HCT116 (cell line): ENCODE results near the gene ITGBL1. TPM values are rescaled to one million over a fixed set of nuclear protein-coding genes. Genes with fewer than 3 reads are reported as not detected.

ENCODE experiments used
- ATAC-seq: fragments of 200-7000 bp; cut with Tn5 transposase; 2 replicates; pipeline ENCODE4 v1.9.1; 2020; ENCODE audit warnings: mild to moderate bottlenecking, moderate library complexity
- BruUV-seq: library from RNA; stranded (reverse); fragments of 400-500 nt; replicated peaks from 2 replicates; lab custom pipeline; 2021; lab: Mats Ljungman, UMichigan
- CTCF ChIA-PET: fragments of 300-600 bp; sonication (Branson Sonifier 250); formaldehyde crosslinking; loops from one replicate; lab custom pipeline; 2021; ENCODE audit warnings: antibody characterized with exemption; lab: Charles Lee
- POLR2A ChIA-PET: fragments of 300-600, 350-600 bp; sonication (Branson Sonifier 250); formaldehyde crosslinking; loops from one replicate; lab custom pipeline; 2021; ENCODE audit warnings: antibody characterized with exemption; lab: Charles Lee
- RAD21 ChIA-PET, 2 experiments: fragments of 300-600 bp; sonication (Branson Sonifier 250); formaldehyde crosslinking; loops; one replicate each; lab custom pipeline; 2023; ENCODE audit warnings: low total read pairs in 2 of 2; ENCODE audit not compliant: uncharacterized antibody in 2 of 2, unreplicated experiment in 2 of 2, low non-redundant PET in 1 of 2; lab: Charles Lee
- DNase-seq: peaks from one replicate; pipeline ENCODE4 v3.0.0-alpha.2; 2010; ENCODE audit warnings: low read depth, low spot score
- H2AFZ ChIP-seq: fragments of 200-600 bp; shearing (Covaris generic), sonication (generic); 2 replicates; pipeline ENCODE4 v1.6.1; 2017; ENCODE audit warnings: low read depth, mixed run types, mixed read lengths, antibody characterized with exemption, low read length; ENCODE audit not compliant: poor library complexity, severe bottlenecking
- H3K27ac ChIP-seq: 2 replicates; pipeline ENCODE4 v1.5.1; 2012; ENCODE audit warnings: low read depth, low read length
- H3K27me3 ChIP-seq: fragments of 200-600 bp; sonication (generic); 2 replicates; pipeline ENCODE4 v1.6.1; 2016; ENCODE audit warnings: mixed run types, low read length, mixed read lengths; ENCODE audit not compliant: insufficient read depth
- H3K36me3 ChIP-seq, 2 experiments: fragments of 200-500 bp in 1 of 2; fragments of 200-600 bp in 1 of 2; sonication (Bioruptor generic) in 1 of 2; sonication (generic) in 1 of 2; 2 replicates each; pipeline versions ENCODE4 v1.5.1 to v1.6.1; 2014 to 2016; ENCODE audit warnings: low read length in 2 of 2, inconsistent platforms in 1 of 2, mixed read lengths in 1 of 2, mixed run types in 1 of 2; ENCODE audit not compliant: insufficient read depth in 2 of 2, control insufficient read depth in 1 of 2
- H3K4me1 ChIP-seq, 2 experiments: fragments of 200-600 bp in 1 of 2; sonication (generic) in 1 of 2; 2 replicates each; pipeline versions ENCODE4 v1.5.1 to v1.6.1; 2012 to 2017; ENCODE audit warnings: low read length in 2 of 2, inconsistent platforms in 1 of 2, mild to moderate bottlenecking in 1 of 2, mixed read lengths in 1 of 2, mixed run types in 1 of 2, moderate library complexity in 1 of 2; ENCODE audit not compliant: insufficient read depth in 2 of 2, control insufficient read depth in 1 of 2
- H3K4me2 ChIP-seq: fragments of 200-600 bp; sonication (generic); 2 replicates; pipeline ENCODE4 v1.6.1; 2017; ENCODE audit warnings: mixed run types, low read length, mixed read lengths
- H3K4me3 ChIP-seq, 2 experiments: fragments of 200-600 bp in 1 of 2; sonication (generic) in 1 of 2; replicated peaks in 1 of 2; 2 replicates each; pipeline ENCODE4 v1.5.1; 2011 to 2016; ENCODE audit warnings: low read length in 2 of 2, control low read depth in 1 of 2, low read depth in 1 of 2, mild to moderate bottlenecking in 1 of 2, mixed read lengths in 1 of 2, mixed run types in 1 of 2
- H3K79me2 ChIP-seq: fragments of 200-600 bp; sonication (generic); 2 replicates; pipeline ENCODE4 v1.6.1; 2017; ENCODE audit warnings: mild to moderate bottlenecking, mixed run types, low read length, moderate library complexity, mixed read lengths; ENCODE audit not compliant: insufficient read depth
- H3K9ac ChIP-seq: fragments of 200-600 bp; sonication (generic); 2 replicates; pipeline ENCODE4 v1.6.1; 2016; ENCODE audit warnings: low read length, mixed read lengths
- H3K9me2 ChIP-seq: fragments of 200-600 bp; sonication (generic), shearing (Covaris generic); 2 replicates; pipeline ENCODE4 v1.6.1; 2017; ENCODE audit warnings: mixed run types, mild to moderate bottlenecking, moderate library complexity; ENCODE audit not compliant: insufficient read depth
- H3K9me3 ChIP-seq, 2 experiments: fragments of 200-500 bp in 1 of 2; fragments of 200-600 bp in 1 of 2; sonication (Bioruptor generic) in 1 of 2; sonication (generic) in 1 of 2; 2 replicates each; pipeline ENCODE4 v1.6.1; 2014 to 2017; ENCODE audit warnings: low read length in 2 of 2, mixed read lengths in 2 of 2, inconsistent platforms in 1 of 2, low read depth in 1 of 2, mild to moderate bottlenecking in 1 of 2, mixed run types in 1 of 2, moderate library complexity in 1 of 2; ENCODE audit not compliant: control insufficient read depth in 1 of 2, insufficient read depth in 1 of 2
- H4K20me1 ChIP-seq: fragments of 200-600 bp; sonication (generic), shearing (Covaris generic); 2 replicates; pipeline ENCODE4 v1.6.1; 2017; ENCODE audit warnings: mixed run types, mild to moderate bottlenecking, moderate library complexity; ENCODE audit not compliant: insufficient read depth
- CBX3 ChIP-seq: IDR thresholded peaks from 2 replicates; pipeline ENCODE4 v1.6.1; 2012; ENCODE audit warnings: low read depth
- CEBPB ChIP-seq: IDR thresholded peaks from 2 replicates; pipeline ENCODE4 v1.6.1; 2012; ENCODE audit warnings: low read depth
- EGR1 ChIP-seq: IDR thresholded peaks from 2 replicates; pipeline ENCODE4 v1.6.1; 2012; ENCODE audit warnings: low read depth
- ELF1 ChIP-seq: IDR thresholded peaks from 2 replicates; pipeline ENCODE4 v1.6.1; 2012; ENCODE audit warnings: low read depth, borderline replicate concordance
- EZH2 ChIP-seq: fragments of 200-600 bp; sonication (generic); IDR thresholded peaks from 2 replicates; pipeline ENCODE4 v1.6.1; 2017; ENCODE audit warnings: antibody characterized with exemption, mixed run types
- EZH2phosphoT487 ChIP-seq: fragments of 200-600 bp; IDR thresholded peaks from 2 replicates; pipeline ENCODE4 v1.6.1; 2018; ENCODE audit warnings: antibody characterized with exemption, borderline replicate concordance
- JUND ChIP-seq: IDR thresholded peaks from 2 replicates; pipeline ENCODE4 v1.6.1; 2012
- POLR2A ChIP-seq: IDR thresholded peaks from 2 replicates; pipeline ENCODE4 v1.7.0; 2011; ENCODE audit warnings: borderline replicate concordance; ENCODE audit not compliant: insufficient read depth, insufficient read length; ENCODE audit errors: extremely low read depth
- POLR2AphosphoS5 ChIP-seq: IDR thresholded peaks from 2 replicates; pipeline ENCODE4 v1.6.1; 2011; ENCODE audit warnings: mild to moderate bottlenecking, low read depth, low read length, moderate library complexity
- SIN3A ChIP-seq: IDR thresholded peaks from 2 replicates; pipeline ENCODE4 v1.6.1; 2012; ENCODE audit warnings: low read depth
- SP1 ChIP-seq: IDR thresholded peaks from 2 replicates; pipeline ENCODE4 v1.6.1; 2012; ENCODE audit warnings: low read depth
- SRF ChIP-seq: IDR thresholded peaks from 2 replicates; pipeline ENCODE4 v1.6.1; 2012; ENCODE audit warnings: low read depth
- TCF7L2 ChIP-seq: IDR thresholded peaks from 2 replicates; pipeline ENCODE4 v1.7.0; 2011; ENCODE audit warnings: borderline replicate concordance, inconsistent platforms; ENCODE audit not compliant: insufficient read depth, insufficient read length; ENCODE audit errors: extremely low read depth
- YY1 ChIP-seq: IDR thresholded peaks from 2 replicates; pipeline ENCODE4 v1.6.1; 2011; ENCODE audit warnings: low read length, low read depth, moderate library complexity, mild to moderate bottlenecking; ENCODE audit not compliant: insufficient replicate concordance; ENCODE audit errors: extremely low read depth
- ZFX ChIP-seq: fragments of 450-650 bp; IDR thresholded peaks from 2 replicates; pipeline ENCODE4 v1.6.1; 2017
- intact Hi-C: fragments of 100-400 bp; cut with micrococcal nuclease; formaldehyde crosslinking; loops from 2 replicates; pipeline ENCODE4 v1.10.0; 2022
- total RNA-seq: library from RNA; stranded (reverse); gene quantifications from one replicate; pipeline ENCODE4 v1.2.1, GENCODE V29; 2021; ENCODE audit not compliant: unreplicated experiment
- TF ChIP-seq, protein P1 (sequence below): IDR thresholded peaks from 2 replicates; pipeline ENCODE4 v1.6.1; 2011; ENCODE audit warnings: mild to moderate bottlenecking, low read length, moderate library complexity; ENCODE audit not compliant: insufficient replicate concordance; ENCODE audit errors: extremely low read depth
- TF ChIP-seq, protein P2 (sequence below): IDR thresholded peaks from 2 replicates; pipeline ENCODE4 v1.6.1; 2012
- TF ChIP-seq, protein P3 (sequence below), 3 experiments: fragments of 200-600 bp in 1 of 3; sonication (generic) in 1 of 3; IDR thresholded peaks in 2 of 3; conservative IDR thresholded peaks in 1 of 3; 2 replicates each; pipeline ENCODE4 v1.5.1; 2012 to 2017; ENCODE audit warnings: low read depth in 2 of 3, low read length in 2 of 3, antibody characterized with exemption in 1 of 3, borderline replicate concordance in 1 of 3, control low read depth in 1 of 3, mild to moderate bottlenecking in 1 of 3, mixed read lengths in 1 of 3, mixed run types in 1 of 3, moderate library complexity in 1 of 3; ENCODE audit not compliant: insufficient read depth in 1 of 3

The ITGBL1 gene
- total RNA-seq, 1 experiment from 2014 or later, result 0.66 TPM

DNA sequence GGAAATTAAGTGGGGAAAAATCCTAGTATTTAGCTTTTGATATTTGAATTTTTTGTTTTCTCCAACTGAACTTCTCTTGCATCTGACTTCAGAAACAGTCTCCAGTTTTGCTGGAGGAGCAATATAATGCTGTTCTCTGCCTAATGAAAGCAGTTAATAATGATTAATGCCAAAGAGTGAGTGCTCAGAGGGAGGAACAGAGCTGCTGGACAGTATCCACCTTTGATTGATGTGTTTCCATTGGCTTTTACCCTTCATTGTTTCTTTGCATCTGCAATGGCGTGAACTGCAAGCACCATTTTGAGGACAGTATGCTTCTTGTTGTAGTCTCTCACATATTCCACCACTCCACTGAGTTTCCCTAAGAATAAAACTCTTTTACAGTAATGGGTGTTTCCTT is 193.4 kb downstream of the ITGBL1 start:
- RAD21 ChIA-PET, result no interaction called here
- peaks cover 0 to 4% of the 10 kb centered on the region in 2 experiments; a peak in 1 of 4 replicates for H3K9me3 ChIP-seq
- no TSS peak for BruUV-seq
- no peaks in the 10 kb centered on the region for H3K79me2 ChIP-seq
- H3K27ac ChIP-seq, result no peak overlapping the region
- H3K9ac ChIP-seq, result no peak overlapping the region
- no peaks in the 10 kb centered on the region for H3K9me2 ChIP-seq
- H3K27me3 ChIP-seq, result no peaks in the 10 kb centered on the region
- TF ChIP-seq ELF1 (no peak), JUND (no peak), EZH2 (no peak), EZH2phosphoT487 (no peak), SP1 (no peak), ZFX (no peak), POLR2AphosphoS5 (no peak), SIN3A (no peak), EGR1 (no peak), POLR2A (no peak), CBX3 (no peak), SRF (no peak), YY1 (no peak), CEBPB (no peak), TCF7L2 (no peak)
- TF ChIP-seq, protein P1, sequence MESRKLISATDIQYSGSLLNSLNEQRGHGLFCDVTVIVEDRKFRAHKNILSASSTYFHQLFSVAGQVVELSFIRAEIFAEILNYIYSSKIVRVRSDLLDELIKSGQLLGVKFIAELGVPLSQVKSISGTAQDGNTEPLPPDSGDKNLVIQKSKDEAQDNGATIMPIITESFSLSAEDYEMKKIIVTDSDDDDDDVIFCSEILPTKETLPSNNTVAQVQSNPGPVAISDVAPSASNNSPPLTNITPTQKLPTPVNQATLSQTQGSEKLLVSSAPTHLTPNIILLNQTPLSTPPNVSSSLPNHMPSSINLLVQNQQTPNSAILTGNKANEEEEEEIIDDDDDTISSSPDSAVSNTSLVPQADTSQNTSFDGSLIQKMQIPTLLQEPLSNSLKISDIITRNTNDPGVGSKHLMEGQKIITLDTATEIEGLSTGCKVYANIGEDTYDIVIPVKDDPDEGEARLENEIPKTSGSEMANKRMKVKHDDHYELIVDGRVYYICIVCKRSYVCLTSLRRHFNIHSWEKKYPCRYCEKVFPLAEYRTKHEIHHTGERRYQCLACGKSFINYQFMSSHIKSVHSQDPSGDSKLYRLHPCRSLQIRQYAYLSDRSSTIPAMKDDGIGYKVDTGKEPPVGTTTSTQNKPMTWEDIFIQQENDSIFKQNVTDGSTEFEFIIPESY, result no peak
- TF ChIP-seq, protein P2, sequence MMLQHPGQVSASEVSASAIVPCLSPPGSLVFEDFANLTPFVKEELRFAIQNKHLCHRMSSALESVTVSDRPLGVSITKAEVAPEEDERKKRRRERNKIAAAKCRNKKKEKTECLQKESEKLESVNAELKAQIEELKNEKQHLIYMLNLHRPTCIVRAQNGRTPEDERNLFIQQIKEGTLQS, result no peak
- TF ChIP-seq, protein P3, sequence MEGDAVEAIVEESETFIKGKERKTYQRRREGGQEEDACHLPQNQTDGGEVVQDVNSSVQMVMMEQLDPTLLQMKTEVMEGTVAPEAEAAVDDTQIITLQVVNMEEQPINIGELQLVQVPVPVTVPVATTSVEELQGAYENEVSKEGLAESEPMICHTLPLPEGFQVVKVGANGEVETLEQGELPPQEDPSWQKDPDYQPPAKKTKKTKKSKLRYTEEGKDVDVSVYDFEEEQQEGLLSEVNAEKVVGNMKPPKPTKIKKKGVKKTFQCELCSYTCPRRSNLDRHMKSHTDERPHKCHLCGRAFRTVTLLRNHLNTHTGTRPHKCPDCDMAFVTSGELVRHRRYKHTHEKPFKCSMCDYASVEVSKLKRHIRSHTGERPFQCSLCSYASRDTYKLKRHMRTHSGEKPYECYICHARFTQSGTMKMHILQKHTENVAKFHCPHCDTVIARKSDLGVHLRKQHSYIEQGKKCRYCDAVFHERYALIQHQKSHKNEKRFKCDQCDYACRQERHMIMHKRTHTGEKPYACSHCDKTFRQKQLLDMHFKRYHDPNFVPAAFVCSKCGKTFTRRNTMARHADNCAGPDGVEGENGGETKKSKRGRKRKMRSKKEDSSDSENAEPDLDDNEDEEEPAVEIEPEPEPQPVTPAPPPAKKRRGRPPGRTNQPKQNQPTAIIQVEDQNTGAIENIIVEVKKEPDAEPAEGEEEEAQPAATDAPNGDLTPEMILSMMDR (IDR thresholded peaks at IDR 0.05 in 2 of 3, conservative IDR thresholded peaks at IDR 0.05 in 1 of 3; ENCODE audit: borderline replicate concordance in 1 of 3, insufficient read depth in 1 of 3, low read depth in 2 of 3, low read length in 2 of 3), result no peak
- TF ChIP-seq, all 23 proteins: peak for 0
- intact Hi-C loops, result no loop called here
- no peaks in the 10 kb centered on the region for H3K4me1 ChIP-seq
- no peak for ATAC-seq
- H3K36me3 ChIP-seq, result no peaks in the 10 kb centered on the region
- H2AFZ ChIP-seq, result no peak overlapping the region
- DNase-seq, result no peak
- H3K4me3 ChIP-seq, result no peak overlapping the region
- no peaks in the 10 kb centered on the region for H4K20me1 ChIP-seq
- POLR2A ChIA-PET, result no interaction called here
- H3K4me2 ChIP-seq, result no peak overlapping the region
- CTCF ChIA-PET, result no interaction called here
